ENCODE results near the gene POLR2J3.
"Not testable (repeated sequence)": the region's sequence is repeated elsewhere in the genome, so short reads cannot be mapped to it uniquely, and the experiment has no call there.

POLR2J3 gene

DNA sequence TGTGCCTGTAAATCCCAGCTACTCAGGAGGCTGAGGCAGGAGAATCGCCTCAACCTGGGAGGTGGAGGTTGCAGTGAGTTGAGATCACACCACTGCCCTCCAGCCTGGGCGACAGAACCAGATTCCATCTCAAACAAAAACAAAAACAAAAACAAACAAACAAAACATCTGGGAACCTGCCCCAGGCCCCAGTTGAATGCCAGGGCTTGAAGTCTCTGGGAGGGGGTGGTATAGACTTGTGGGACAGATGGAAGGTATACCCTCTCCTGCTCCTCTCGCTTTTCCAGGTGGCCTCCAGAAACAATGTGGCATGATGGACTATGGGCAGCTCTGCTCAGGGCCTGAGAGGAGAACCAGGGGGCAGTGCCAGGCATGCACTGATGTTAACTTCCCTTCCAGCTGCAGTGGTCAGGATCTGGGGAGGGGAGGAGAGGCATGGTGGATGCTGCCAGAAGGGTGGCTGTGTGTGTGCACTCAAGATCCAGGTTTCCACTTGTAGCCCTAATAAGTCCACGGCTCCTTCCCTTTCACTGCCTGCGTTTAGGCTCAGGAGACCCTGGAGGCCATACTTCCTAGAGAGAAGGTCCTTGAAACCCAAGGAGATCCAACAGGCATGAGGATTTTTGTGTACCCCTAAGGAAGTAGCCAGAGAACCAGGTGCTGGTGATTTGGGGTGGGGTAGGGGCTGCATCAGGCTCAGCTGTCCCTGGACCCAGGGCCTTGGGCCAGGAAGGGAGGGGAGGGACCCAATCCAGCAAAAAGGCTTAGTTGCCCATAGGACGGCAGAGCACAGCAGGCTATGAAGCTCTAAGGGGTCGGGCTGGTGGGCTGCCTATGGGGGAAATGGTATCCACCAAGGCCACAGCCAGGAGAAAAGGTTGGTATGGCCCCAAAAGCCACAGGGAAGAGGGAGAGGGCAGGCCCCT, 5.2 kb upstream of the POLR2J3 start:
- not testable (repeated sequence) for H3K27ac ChIP-seq (ENCODE audit: low read length); H3K27me3 ChIP-seq (ENCODE audit: insufficient read depth, low read length); H3K36me3 ChIP-seq (ENCODE audit: insufficient read depth, low read depth, low read length); H3K9me3 ChIP-seq (ENCODE audit: insufficient read depth, low read depth, low read length); H3K4me3 ChIP-seq (ENCODE audit: low read length); H3K9ac ChIP-seq (ENCODE audit: low read depth, low read length); H3K4me1 ChIP-seq (ENCODE audit: insufficient read depth, low read length)

GRCh38 chr7:102576363-102576762, 4.0 kb upstream of the POLR2J3 start:
- H3K9ac ChIP-seq (ENCODE audit: low read depth, low read length); H3K4me1 ChIP-seq (ENCODE audit: insufficient read depth, low read length); H3K9me3 ChIP-seq (ENCODE audit: insufficient read depth, low read depth, low read length); H3K4me3 ChIP-seq (ENCODE audit: low read length); H3K27me3 ChIP-seq (ENCODE audit: insufficient read depth, low read length); H3K36me3 ChIP-seq (ENCODE audit: insufficient read depth, low read depth, low read length); H3K27ac ChIP-seq (ENCODE audit: low read length): not testable (repeated sequence)

GRCh38 chr7:102574607-102575006, 2.2 kb upstream of the POLR2J3 start:
- not testable (repeated sequence) for H3K27me3 ChIP-seq (ENCODE audit: insufficient read depth, low read length); H3K9ac ChIP-seq (ENCODE audit: low read depth, low read length); H3K4me1 ChIP-seq (ENCODE audit: insufficient read depth, low read length); H3K36me3 ChIP-seq (ENCODE audit: insufficient read depth, low read depth, low read length); H3K9me3 ChIP-seq (ENCODE audit: insufficient read depth, low read depth, low read length); H3K27ac ChIP-seq (ENCODE audit: low read length); H3K4me3 ChIP-seq (ENCODE audit: low read length)

GRCh38 chr7:102568620-102569019, 3.8 kb downstream of the POLR2J3 start:
- H3K4me1 ChIP-seq (ENCODE audit: insufficient read depth, low read length); H3K4me3 ChIP-seq (ENCODE audit: low read length); H3K27me3 ChIP-seq (ENCODE audit: insufficient read depth, low read length); H3K27ac ChIP-seq (ENCODE audit: low read length); H3K9ac ChIP-seq (ENCODE audit: low read depth, low read length); H3K36me3 ChIP-seq (ENCODE audit: insufficient read depth, low read depth, low read length); H3K9me3 ChIP-seq (ENCODE audit: insufficient read depth, low read depth, low read length): not testable (repeated sequence)

GRCh38 chr7:102550808-102551422, 21.5 kb downstream of the POLR2J3 start, which contains the start of gene SPDYE2:
TSS of gene SPDYE2 (plus strand) at chr7:102551226. CDS start at chr7:102553256, 2,030 bp downstream.
- not testable (repeated sequence) for H3K36me3 ChIP-seq (ENCODE audit: insufficient read depth, low read depth, low read length); H3K9ac ChIP-seq (ENCODE audit: low read depth, low read length); H3K27me3 ChIP-seq (ENCODE audit: insufficient read depth, low read length); H3K27ac ChIP-seq (ENCODE audit: low read length); H3K9me3 ChIP-seq (ENCODE audit: insufficient read depth, low read depth, low read length); H3K4me1 ChIP-seq (ENCODE audit: insufficient read depth, low read length); H3K4me3 ChIP-seq (ENCODE audit: low read length)

GRCh38 chr7:102546353-102546752, 26.0 kb downstream of the POLR2J3 start:
- H3K9me3 ChIP-seq (ENCODE audit: insufficient read depth, low read depth, low read length); H3K27me3 ChIP-seq (ENCODE audit: insufficient read depth, low read length); H3K4me1 ChIP-seq (ENCODE audit: insufficient read depth, low read length); H3K36me3 ChIP-seq (ENCODE audit: insufficient read depth, low read depth, low read length); H3K9ac ChIP-seq (ENCODE audit: low read depth, low read length); H3K4me3 ChIP-seq (ENCODE audit: low read length); H3K27ac ChIP-seq (ENCODE audit: low read length): not testable (repeated sequence)

- H3K27ac ChIP-seq (ENCODE audit: low read length); H3K4me1 ChIP-seq (ENCODE audit: insufficient read depth, low read length); H3K9me3 ChIP-seq (ENCODE audit: insufficient read depth, low read depth, low read length); H3K27me3 ChIP-seq (ENCODE audit: insufficient read depth, low read length); H3K9ac ChIP-seq (ENCODE audit: low read depth, low read length); H3K36me3 ChIP-seq (ENCODE audit: insufficient read depth, low read depth, low read length); H3K4me3 ChIP-seq (ENCODE audit: low read length): not testable (repeated sequence)
These were observed 27.1 kb downstream of the POLR2J3 start for GRCh38 chr7:102545288-102545687.

- H3K27me3 ChIP-seq (ENCODE audit: insufficient read depth, low read length); H3K27ac ChIP-seq (ENCODE audit: low read length); H3K4me1 ChIP-seq (ENCODE audit: insufficient read depth, low read length); H3K4me3 ChIP-seq (ENCODE audit: low read length); H3K9me3 ChIP-seq (ENCODE audit: insufficient read depth, low read depth, low read length); H3K9ac ChIP-seq (ENCODE audit: low read depth, low read length); H3K36me3 ChIP-seq (ENCODE audit: insufficient read depth, low read depth, low read length): not testable (repeated sequence)
These were observed 28.0 kb downstream of the POLR2J3 start for GRCh38 chr7:102544372-102544771.

DNA sequence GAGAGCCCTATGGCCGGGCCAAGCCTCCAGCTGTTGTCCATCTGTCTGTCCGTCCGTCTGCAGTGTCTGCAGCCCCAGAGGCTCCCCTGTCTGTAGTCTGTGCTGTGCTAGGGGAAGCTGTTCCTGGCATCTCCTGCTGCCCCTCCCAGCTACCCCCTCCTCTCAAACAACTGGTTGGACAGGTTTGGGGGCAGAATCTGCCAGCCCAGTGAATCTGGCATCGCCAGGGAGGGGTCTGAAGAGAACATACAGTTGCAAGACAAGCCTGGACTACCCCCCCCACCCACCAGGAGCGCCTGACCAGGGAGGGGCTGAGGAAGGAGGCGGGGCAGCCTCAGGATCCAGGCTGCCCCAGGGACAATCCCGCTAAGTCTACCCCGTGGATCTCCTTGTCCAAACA, 28.8 kb downstream of the POLR2J3 start, which contains the start of gene UPK3BL2:
TSS of gene UPK3BL2 (minus strand) at position 101 of the 400 bp plus-strand sequence. CDS start at position 41, 60 bp downstream.
- not testable (repeated sequence) for H3K36me3 ChIP-seq (ENCODE audit: insufficient read depth, low read depth, low read length); H3K27me3 ChIP-seq (ENCODE audit: insufficient read depth, low read length); H3K9ac ChIP-seq (ENCODE audit: low read depth, low read length); H3K27ac ChIP-seq (ENCODE audit: low read length); H3K4me1 ChIP-seq (ENCODE audit: insufficient read depth, low read length); H3K9me3 ChIP-seq (ENCODE audit: insufficient read depth, low read depth, low read length); H3K4me3 ChIP-seq (ENCODE audit: low read length)

DNA sequence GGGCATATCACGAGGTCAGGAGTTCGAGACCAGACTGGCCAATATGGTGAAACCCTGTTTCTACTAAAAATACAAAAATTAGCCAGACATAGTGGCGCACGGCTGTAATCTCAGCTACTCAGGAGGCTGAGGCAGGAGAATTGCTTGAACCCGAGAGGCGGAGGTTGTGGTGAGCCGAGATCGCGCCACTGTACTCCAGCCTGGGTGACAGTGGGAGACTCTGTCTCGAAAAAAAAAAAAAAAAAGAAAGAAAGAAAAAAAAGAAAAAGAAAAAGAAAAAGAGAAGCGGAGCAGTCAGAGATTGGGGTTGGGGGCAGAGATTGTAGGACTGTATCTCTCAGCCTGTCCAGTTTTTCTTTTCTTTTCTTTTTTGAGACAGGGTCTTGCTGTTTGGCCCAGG, 29.6 kb downstream of the POLR2J3 start:
- H3K27ac ChIP-seq (ENCODE audit: low read length); H3K4me1 ChIP-seq (ENCODE audit: insufficient read depth, low read length); H3K4me3 ChIP-seq (ENCODE audit: low read length); H3K9ac ChIP-seq (ENCODE audit: low read depth, low read length); H3K36me3 ChIP-seq (ENCODE audit: insufficient read depth, low read depth, low read length); H3K9me3 ChIP-seq (ENCODE audit: insufficient read depth, low read depth, low read length); H3K27me3 ChIP-seq (ENCODE audit: insufficient read depth, low read length): not testable (repeated sequence)

DNA sequence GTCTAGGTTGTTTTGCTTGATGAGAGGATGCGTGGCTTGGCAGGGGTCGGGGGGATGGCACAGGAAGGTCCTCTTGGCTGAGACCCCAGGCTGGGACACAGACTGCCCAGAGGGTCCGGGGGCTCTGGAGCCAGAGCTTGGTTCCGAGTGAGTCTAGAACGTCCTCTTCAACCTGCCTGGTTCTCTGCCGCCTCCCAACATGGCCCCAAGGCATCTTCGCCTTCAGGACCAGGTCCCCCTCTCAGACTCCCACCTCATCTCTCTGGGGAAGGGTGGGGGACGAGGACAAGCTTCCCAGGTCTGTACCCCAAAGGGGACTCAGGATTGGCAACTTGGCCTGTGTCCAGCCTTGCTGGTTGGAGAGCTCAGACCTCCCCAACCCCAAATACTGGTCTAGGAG, 30.3 kb downstream of the POLR2J3 start:
- not testable (repeated sequence) for H3K4me3 ChIP-seq (ENCODE audit: low read length); H3K27ac ChIP-seq (ENCODE audit: low read length); H3K4me1 ChIP-seq (ENCODE audit: insufficient read depth, low read length); H3K36me3 ChIP-seq (ENCODE audit: insufficient read depth, low read depth, low read length); H3K9ac ChIP-seq (ENCODE audit: low read depth, low read length); H3K27me3 ChIP-seq (ENCODE audit: insufficient read depth, low read length); H3K9me3 ChIP-seq (ENCODE audit: insufficient read depth, low read depth, low read length)

- not testable (repeated sequence) for H3K27me3 ChIP-seq (ENCODE audit: insufficient read depth, low read length); H3K9ac ChIP-seq (ENCODE audit: low read depth, low read length); H3K36me3 ChIP-seq (ENCODE audit: insufficient read depth, low read depth, low read length); H3K9me3 ChIP-seq (ENCODE audit: insufficient read depth, low read depth, low read length); H3K4me1 ChIP-seq (ENCODE audit: insufficient read depth, low read length); H3K27ac ChIP-seq (ENCODE audit: low read length); H3K4me3 ChIP-seq (ENCODE audit: low read length)
These were observed 31.8 kb downstream of the POLR2J3 start for GRCh38 chr7:102540604-102541003.
